ENCODE data around the gene ANO2.
"Not testable (repeated sequence)": the region's sequence is repeated elsewhere in the genome, so short reads cannot be mapped to it uniquely, and the experiment has no call there.

Gene ANO2

DNA sequence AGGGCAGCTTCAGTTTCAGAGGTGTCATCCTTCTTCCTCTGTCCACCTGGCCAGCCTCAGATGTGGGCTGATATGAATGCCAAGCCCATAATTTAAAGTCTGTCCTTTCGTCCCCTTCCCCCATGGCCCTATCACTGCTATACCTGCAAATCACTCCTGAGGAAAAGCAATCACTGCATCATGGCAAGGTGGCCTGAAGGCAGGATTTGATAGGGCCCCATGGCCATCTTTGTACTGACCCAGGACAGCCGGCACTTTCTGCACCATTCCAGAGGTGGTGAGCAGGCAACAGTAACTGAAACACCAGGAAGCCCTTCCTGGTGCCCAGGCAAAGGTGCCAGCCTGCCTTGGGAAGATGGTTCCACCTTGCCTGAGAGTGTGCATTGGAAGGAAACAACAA is 60.8 kb downstream of the ANO2 start:
- no peak for DNase-seq

DNA sequence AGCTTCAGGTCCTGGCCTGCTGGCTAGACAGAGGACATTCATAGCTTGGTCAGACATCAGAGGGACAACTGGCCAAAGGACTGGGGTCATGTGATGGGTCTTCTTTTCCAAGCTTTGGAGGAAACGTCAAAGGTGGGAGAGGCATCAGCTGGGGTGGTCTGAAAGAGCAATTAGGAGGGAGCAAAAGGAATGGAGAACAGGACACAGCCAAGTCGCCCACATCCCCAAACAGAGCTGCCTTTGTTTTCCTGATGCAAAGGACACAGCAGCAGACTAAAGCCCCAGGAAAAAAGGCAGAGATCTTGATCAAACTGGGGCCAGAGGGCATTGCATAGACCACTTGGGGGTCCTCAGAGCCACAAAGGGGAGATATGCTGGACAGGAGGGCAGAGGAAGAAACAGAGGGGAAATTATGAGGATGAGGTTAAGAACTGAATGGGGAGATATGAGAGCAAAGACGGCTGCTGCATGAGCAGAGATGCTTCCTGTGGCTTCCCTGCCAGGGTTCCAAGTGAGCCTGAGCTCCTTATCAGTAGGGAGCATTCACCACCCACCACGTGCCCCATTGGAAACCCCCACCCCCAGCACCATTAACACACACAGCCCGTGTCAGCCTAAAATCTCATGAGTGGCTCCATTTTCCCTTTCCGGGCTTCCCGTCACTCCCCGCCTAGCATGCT is 62.4 kb downstream of the ANO2 start:
- DNase-seq: no peak

DNA sequence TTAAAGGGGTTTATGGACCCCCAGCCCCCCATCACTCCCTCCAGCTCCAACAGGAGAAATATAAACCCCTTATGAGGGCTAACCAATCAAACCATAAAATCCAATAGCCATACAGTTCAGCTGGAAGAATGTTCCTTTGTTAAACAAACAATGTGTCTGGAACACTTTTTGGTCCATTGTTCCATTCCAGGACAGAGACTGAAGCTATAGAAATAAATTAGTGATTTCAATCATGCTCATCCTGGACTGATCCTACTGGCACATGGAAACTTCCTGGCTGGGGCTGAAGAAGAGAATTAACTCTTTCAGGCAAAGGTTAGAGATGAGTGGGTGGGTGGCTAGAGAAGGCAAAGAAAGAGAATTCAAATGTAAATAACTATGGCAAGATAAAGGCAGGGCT is 63.4 kb downstream of the ANO2 start:
- no peak for DNase-seq

DNA sequence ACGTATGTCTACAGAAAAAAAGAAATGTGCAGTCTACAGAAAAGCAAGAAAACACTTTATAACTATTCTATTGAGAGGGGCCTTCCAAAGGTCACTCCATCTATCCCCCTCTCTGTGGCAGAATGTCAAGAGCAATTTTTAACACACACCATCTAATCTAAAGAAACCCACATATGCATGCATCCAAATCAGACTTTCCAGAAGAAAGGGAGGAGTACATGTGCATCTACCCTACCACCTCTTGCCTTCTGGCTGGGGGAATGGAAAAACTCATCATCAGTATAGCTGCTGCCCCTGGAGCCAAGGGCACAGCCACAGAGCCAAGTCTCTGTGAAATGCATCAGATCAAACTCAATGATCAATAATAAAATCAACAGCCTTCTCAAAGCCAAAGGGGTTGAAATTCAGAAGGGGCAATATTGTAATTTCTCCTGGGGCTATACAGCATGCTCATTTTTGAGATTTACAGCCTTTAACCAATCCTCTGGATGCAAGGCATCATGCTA is 63.9 kb downstream of the ANO2 start:
- DNase-seq: no peak

DNA sequence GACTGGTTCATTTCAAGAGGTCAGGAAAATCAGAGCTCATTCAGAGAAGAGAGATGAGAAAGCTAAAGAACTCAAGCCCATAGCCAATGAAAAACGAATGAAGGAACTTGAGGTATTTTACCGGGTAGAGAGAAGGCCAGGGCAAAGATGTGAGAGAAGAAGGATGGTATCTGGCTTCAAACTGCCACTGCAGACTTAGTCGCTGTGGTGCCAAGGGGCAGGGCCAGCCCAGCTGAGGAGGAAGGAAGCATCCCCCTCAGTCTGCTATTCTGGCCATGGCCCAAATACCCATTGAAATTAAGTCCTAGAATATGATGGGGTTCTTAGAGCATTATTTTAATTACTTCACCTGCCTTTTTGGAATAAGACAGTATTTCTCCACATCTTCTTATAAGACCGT is 69.2 kb downstream of the ANO2 start:
- DNase-seq: no peak

DNA sequence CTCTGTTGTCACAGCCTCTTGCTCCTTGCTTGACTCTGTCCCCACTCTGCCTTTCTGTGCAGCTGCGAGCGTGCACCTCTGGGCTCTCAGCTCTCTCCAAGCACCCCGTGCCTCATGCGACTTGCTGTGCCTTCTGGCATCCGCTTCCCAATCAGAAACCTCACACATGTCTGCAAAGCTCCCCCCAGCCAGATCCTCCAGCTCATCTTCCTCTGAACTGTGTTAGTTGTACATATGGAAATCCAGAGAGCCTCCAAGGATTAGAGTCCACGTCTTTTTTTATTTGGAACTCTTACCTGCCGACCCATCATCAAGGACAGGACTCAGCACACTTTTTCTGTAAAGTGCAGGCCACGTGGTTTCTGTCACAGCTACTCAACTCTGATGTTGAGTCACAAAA is 70.5 kb downstream of the ANO2 start:
- DNase-seq: no peak

DNA sequence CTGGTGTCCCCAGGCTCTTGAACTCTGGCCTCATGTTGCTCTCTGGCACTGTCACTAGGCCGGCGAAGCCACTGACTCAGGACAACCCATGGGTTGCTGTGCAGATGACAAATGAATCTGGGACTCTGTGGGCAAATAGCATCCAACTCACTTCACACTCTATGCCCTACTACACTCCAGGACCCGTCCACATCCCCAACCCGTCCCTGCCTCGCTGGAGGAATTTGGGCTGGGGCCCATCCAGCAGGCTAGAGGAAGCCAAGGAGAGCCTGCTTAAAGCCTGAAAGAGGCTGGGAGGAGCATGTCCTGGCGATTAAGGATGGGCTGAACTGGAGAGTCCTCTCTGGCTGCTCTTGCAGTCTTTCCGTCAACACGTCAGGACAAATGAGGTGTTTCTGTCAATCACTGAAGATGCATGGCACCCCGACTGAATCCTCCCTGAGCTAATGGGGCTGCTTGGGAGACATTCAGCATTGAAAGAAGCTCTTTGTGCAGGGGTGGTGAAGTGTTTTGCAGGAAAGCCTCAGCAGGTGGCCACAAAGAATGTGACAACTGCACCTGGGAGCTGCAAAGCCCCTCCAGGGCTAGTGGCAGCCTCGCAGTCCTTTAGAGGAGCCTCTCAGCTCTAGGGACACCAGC is 71.7 kb downstream of the ANO2 start:
- no peak for DNase-seq

DNA sequence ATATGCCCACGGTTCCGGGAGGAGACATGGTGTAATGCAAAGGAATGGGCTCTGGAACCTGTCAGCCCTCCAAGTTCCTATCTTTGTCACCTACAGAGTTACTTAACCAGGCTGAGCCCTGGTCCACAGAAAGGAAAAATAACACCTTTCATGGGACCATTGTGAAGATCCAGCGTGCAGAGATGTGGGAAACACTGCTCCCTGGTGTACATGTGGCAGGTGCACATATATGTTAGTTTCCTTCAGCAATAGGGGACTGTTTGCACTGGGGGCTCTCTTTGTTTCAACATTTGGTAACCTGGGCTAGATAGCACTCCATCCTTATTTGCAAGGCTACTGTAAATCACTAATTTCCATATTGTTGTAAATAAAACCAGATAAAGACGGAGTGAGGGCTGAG is 72.3 kb downstream of the ANO2 start:
- DNase-seq: no peak

DNA sequence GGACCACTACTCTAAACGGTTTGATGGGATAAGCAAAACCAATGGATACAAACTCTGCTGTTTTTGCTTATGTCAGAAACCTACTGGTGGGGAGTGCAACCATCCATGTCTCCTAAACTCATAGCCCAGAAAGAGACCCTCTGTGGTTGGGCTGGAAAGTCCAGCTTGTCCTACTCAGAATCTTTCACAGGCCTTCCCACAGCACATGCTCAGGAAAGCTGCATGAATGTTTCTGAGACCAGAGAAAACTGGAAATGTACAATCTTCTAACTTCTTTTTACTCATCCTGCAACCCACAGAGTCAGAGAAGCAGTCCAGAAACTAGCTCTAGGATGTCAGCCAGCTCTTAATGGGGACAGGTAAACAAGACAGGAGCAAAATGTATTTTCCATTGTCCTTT is 73.3 kb downstream of the ANO2 start:
- DNase-seq: no peak

DNA sequence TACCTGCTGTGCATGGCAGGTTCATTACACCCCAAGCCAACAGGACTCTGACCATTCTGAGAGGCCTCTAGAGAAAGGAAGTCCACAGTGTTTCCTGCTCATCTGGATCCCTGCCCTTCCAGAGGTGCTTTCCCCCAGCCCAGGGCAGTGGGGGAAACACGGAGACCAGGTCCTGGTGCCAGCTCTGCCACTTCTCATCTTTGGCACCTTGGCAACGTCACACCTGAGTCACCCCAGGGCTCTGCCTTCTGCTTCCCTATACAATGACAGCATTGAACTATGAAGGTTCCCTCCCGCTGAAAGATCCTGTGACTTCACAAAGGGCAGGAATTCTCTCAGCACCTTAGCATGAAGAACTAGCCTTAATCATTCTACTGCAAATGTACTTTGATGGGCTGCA is 74.9 kb downstream of the ANO2 start:
- DNase-seq: no peak

DNA sequence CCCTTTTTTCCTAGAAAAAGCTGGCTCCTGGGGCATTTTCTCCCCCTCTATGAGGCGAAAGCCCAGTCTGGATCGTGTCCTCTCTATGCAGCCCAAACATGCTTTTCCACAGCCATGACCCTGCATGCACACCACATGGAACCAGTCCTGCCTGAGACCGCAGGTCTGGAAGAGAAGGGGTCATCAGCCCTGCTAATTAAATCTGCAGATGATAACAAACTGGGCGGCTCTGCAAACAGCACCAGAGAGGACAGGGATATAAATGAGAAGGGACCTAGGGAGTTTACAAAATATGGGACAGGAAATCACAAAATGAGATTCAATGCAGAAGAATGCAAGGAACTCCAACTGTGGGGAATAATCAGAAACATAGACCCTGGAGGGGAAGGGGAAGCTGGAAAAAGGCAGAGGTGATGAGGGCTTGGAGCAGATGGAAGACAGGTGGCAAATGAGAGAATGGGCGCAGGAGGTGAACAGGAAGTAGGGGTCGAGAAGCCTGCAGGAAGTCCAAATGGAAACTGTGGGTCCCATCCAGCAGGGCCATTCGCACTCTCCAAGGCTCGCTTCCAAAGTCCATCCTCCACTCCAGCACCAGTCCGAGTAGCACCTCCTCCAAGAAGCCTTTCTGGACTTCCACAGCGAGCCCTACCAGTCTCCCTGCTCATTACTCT is 76.3 kb downstream of the ANO2 start:
- DNase-seq: no peak

DNA sequence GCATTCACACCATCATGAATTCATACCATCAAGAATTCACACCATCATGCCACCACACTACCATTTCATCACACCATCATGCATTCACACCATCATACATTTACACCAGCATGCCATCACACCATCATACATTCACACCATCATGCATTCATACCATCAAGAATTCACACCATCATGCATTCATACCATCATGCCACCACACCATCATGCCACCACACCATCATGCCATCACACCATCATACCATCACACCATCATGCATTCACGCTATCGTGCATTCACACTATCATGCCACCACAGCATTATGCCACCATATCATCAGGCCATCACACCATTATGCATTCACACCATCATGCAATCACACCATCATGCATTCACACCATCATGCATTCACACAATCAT is 79.7 kb downstream of the ANO2 start:
- no peak for DNase-seq

DNA sequence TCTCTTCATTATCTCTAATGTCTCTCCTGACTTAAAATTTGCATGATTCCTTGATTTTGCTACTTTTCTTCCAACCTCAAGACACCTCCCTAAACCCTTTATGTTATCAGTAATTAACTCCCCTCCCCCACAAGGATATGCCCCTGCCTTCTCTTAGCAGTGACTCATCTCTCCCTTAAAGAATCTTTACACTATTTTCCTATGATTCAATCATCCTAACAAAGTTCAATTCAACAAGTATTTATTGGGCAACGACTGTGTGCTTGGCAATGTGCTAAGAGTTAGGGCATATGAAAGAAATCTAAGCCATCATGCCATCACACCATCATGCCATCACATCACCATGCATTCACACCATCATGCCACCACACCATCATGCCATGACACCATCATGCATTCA is 80.1 kb downstream of the ANO2 start:
- DNase-seq: no peak

DNA sequence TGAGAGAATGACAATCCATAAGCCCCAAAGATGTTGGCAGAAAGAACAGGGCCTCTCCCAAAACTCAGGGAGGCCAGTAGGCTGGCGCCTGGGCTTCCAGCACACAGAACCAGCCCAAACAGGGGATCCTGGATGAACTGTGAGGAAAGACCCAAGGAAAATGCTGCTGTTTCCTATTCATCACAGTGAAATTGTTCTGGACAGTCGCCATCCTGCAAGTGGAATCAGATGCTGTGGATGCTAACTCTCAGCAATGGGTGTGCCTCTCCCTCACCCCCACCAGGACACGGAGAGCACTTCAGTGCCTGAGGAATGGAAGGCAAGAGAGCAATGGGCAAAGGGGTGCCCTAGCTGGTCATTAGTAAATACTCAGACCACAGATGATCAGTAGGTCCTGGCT is 80.8 kb downstream of the ANO2 start:
- DNase-seq: no peak

DNA sequence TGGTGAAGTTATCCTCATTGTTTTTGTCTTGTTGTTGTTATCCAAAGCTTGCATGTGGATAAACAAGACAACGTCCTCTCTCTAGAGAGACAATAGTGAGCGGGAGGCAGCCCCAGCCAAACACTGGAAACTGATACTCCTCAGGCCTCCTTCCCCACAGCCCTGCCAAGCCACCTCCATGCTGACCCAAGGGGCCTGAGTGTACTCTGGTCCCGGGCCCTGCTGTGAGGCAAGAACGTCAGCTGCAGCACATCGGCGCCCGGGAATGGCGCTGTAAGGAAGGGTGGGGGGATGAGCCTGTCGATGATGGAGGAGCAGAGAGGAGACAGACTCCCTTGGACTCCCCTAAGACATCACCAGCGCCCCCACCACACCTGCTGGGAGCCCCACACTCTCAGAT is 83.6 kb downstream of the ANO2 start:
- no peak for DNase-seq

DNA sequence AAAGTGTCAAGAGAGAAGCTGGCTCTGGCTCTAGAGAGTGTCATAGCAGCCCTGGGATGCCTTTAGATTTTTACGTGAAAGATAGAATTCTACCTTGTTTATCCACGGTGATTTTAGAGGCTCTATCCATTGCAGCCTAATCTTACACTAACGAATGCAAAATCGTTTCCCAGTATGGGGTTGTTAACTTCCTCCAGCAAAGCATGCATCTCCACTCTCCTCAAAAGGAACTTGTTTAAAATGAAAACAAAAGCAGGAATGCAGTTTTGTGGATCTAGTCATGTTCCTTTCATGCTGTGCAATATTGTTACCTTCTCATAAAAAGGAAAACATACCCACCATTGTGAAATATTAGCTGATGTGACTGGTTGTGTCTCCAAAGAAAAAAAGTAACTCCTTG is 88.4 kb downstream of the ANO2 start:
- no peak for DNase-seq

DNA sequence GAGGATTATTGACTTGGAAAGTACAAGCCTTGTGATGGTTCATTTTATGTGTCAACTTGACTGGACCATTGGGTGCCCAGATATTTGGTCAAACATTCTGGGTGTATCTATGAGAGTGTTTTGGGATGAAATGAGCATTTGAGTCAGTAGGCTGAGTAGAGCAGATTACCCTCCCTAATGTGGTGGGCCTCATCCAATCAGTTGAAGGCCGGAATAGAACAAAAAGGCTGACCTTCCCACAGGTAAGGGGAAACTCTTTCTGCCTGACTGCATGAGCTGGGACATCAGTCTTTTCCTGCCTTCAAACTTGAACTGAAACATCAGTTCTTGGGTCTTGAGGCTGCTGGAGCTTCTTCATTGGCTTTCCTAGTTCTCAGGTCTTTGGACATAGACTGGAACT is 98.1 kb downstream of the ANO2 start:
- no peak for DNase-seq

DNA sequence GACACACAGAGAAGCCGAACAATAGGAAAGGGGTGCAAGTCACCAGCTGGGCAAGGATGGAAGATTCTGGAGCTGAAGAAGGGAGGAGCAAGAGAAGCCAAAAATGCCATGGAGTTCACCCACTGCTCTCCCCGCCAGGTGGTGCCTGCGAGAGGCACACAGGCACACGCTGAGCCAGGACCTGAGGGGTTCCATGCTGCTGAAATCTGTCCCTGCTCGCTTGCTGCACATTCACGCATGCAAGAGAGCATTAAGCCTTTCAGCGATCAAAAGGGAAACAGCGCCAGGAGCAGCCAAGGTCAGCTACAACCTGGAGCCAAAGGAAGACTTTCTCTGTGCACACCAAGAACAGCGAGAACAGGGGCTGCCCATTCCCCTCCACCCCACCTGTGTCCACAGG is 104.1 kb downstream of the ANO2 start:
- DNase-seq: no peak

DNA sequence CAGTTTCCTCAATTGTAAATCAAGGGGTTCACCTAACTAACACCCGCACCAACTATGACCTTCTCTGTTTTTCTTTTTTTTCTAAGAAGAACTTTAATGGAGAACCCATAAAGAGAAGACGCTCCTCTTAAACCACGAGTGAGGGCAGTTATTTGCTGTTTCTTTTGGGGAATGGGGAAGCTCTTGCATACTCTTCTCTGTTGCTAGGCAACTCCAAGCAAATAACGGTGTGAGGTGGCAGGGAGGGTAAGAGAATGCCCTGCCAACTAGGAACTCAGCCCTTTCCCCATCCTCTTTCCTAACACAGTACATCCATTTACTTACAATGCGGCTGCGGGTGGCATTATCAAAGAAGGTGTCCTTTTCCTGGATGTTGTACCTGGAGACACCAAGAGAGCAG is 114.9 kb downstream of the ANO2 start:
- no peak for DNase-seq

DNA sequence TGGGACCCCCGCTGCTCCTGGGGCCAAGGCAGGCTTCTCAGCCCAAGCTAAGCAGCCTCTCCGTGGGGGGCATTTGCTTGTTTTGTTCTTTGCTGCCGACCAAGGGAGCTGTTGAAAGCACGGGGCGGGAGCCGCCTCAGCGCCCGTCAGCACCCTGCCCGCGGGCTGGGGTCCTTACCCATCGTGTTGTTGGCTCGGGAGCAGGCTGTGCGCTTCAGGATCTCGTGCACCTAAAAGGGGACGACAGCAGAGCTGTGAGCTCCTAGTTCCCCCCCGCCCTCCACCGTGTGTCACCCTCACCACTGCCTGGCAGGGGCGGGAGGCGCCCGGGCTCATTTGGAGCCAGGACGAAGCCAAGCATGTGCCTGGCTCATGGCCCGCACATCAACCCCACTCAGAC is 117.5 kb downstream of the ANO2 start:
- no peak for DNase-seq

DNA sequence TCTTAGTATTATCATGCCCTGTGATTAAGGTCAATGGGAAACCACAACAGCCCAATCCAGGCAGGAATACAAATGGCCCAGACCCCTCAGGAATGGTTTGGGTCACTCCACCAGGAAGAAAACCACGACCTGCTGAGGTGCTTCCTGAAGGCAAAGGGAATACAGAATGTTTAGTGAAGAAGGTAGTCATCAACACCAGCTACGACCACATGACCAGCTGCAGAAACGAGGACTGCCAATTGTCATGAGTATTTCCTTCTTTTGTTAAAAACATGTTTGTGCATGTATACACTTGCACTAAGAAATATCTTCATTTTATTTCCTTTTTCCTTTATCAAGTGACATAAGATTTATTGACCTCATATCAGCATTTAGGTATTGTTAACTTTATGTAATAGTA is 119.3 kb downstream of the ANO2 start:
- not testable (repeated sequence) for DNase-seq

DNA sequence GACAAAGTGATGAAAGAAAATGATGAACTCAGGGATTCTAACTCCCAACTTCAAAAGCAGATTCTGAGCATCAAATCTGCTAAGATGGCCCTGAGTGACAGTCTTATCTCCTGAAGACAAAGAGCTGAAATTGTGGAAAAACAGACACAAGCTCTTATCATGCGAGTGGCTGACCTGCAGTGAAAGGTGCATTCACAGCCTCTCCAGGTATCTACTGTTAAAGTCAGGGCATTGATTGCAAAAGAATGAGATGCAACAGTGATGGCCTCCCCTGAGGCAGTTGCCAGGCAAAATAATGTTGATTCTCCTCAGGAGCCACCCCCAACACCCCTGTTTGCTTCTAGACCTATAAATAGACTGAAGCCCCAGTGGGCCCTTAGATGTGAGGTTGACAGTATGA is 126.2 kb downstream of the ANO2 start:
- DNase-seq: not testable (repeated sequence)

DNA sequence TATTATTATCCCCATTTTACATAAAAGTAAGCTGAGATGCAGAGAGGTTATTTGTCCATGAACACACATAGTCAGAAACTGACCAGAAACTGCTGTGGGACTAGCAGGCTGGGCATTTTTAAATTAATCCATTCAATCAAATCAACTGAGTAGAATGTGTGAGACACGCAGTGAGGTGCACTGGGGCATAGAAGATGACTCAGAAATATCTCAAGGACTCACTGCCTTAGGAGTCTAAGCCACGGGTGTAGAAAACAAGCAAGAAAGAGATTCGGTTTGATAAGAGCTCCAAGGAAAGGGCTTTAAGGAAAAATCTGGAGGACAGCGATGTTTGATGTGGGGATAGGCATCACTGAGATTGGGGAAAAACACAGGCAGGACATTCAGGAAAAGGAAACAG is 127.8 kb downstream of the ANO2 start:
- no peak for DNase-seq

DNA sequence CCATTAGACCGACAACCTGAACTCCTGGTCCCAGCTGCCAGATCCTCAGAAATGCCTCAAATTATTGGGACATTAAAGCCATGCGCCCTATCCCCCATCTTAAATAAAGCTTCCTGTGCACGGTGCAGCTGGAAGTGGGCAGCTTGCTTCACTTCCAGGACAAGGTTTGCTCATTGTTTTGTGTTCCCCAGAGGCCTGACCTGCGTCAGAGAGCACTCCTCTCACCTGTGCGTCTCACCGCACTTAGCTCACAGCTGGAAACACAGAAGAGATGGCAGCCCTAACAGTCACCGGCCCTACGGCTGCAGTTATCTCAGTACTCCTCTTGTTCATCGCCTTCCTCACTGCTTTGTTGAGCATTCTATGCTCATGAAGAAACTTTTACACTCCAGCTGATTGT is 135.5 kb downstream of the ANO2 start:
- DNase-seq: no peak

DNA sequence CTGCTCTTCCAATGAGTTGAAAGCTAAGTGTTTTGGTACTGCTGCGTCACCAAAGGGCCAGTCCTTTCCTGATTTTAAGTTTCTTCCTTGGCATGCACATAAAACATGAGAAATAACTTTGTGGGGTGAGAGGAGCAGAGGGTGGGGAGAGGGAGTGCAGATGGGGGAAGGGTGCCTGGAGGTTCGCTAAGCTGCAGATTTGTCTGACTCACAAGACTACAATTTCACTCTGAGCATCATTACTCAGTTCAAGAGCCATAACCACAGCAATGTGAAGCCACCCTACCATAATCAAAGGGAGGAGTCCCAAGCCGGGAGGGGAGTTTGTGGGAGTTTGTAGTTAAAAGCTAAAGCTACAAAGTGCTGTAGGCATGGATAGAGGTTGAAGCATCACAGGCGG is 136.1 kb downstream of the ANO2 start:
- DNase-seq: no peak

Measured in NCI-H510A treated with DMSO at 0.1 percent for 48 hours (cell line).